K562 (cell line): ENCODE results near the gene KIF17. TPM values are rescaled to one million over a fixed set of nuclear protein-coding genes. Genes with fewer than 3 reads are reported as not detected.
A peak's percentile ranks its signal among the peaks of the same experiment; 100 is the strongest.

Experiments
- ESRRA ChIP-seq: fragments of 450-650 bp; IDR thresholded peaks from 2 replicates; pipeline ENCODE4 v1.6.1; 2014; ENCODE audit warnings: low read depth, mild to moderate bottlenecking, moderate library complexity, borderline replicate concordance
- ZNF316 ChIP-seq: fragments of 450-650 bp; IDR thresholded peaks from 2 replicates; pipeline ENCODE4 v1.6.1; 2016
- polyA plus RNA-seq, 8 experiments: library from polyadenylated mRNA; depleted of rRNA in 4 of 8; stranded (reverse) in 5 of 8; unstranded in 3 of 8; fragments of >200 nt; fragmentation: Nextera tagmentation in 2 of 8; fragmentation: Illumina TruSeq in 1 of 8; extraction: Ambion mirVana in 2 of 8; extraction: Trizol in 1 of 8; gene quantifications; 2 replicates each; pipeline versions ENCODE4 v1.2.1 to v1.2.3, GENCODE V29; 2011 to 2014; ENCODE audit warnings: inconsistent platforms in 1 of 8, missing spikeins in 1 of 8
- total RNA-seq, 7 experiments: library from RNA; depleted of rRNA in 6 of 7; stranded (reverse); fragments of >200 nt in 6 of 7; fragmentation: Illumina TruSeq in 2 of 7; extraction: Trizol in 2 of 7; gene quantifications; 2 replicates each; pipeline versions ENCODE4 v1.2.1 to v1.2.3, GENCODE V29; 2011 to 2021; ENCODE audit warnings: low replicate concordance in 1 of 7
- TF ChIP-seq, protein P1 (sequence below), 2 experiments: fragments of 450-650 bp; formaldehyde crosslinking in 1 of 2; IDR thresholded peaks; 2 replicates each; pipeline versions ENCODE4 v1.4.0 to v1.6.1; 2014 to 2020; ENCODE audit warnings: mild to moderate bottlenecking in 2 of 2, borderline replicate concordance in 1 of 2, low read depth in 1 of 2
- TF ChIP-seq, protein P2 (sequence below): sonication (generic); formaldehyde crosslinking; IDR thresholded peaks from 2 replicates; pipeline ENCODE4 v1.9.0; 2022; ENCODE audit warnings: mild to moderate bottlenecking, missing genetic modification reagents

The KIF17 gene
- total and polyA plus RNA-seq, 9 of the 15 experiments (the other 6 are each of a cell fraction or from before 2014, with no cell fraction given): 0.04 to 0.47 (median 0.18) TPM; not detected in 5

DNA sequence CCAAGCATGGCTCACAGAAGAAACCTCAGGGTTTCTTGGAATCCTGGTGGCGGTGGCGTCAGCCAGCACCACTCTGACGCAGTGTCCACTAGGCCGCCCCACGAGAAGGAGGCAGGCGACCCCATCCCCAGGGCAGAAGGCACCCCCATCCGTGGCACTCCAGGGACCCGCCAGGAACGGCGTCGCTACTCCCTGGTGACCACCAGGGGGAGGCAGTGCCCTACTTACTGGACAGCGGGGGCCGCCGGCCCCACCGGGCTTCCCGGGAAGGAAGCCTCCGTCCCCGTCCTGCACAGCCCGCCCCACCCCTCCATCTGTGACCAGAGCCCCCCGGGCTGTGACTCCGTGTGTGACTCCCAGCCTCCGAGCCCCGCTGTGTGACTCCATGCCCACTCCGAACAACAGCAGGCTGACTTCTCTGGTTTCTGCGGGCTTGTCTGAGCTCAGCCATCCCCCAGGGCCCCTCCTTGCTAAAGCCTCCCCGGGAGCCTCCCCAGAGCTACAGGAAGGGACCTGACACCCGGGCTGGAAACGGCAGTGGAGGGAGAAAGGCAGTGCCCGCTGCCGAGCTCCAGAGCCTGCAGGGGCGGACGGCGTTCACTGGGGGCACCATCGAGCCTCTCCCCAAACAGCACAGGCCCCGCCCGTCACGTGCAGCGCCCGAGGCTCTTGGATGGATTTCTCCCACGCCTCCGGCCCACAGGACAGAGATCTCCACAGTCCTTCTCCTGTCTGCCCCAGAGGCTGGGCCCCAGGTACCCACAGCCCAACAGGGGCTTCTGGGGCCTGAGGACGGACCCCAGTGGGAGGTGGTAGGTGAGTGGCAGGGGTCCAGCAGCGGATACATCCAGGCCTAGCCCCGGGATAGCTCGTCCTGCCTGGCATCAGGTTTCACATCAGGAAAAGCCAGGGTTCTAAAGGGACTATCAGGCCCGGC lies 21.1 kb downstream of the KIF17 start (continued):
- TF ChIP-seq, protein P1, sequence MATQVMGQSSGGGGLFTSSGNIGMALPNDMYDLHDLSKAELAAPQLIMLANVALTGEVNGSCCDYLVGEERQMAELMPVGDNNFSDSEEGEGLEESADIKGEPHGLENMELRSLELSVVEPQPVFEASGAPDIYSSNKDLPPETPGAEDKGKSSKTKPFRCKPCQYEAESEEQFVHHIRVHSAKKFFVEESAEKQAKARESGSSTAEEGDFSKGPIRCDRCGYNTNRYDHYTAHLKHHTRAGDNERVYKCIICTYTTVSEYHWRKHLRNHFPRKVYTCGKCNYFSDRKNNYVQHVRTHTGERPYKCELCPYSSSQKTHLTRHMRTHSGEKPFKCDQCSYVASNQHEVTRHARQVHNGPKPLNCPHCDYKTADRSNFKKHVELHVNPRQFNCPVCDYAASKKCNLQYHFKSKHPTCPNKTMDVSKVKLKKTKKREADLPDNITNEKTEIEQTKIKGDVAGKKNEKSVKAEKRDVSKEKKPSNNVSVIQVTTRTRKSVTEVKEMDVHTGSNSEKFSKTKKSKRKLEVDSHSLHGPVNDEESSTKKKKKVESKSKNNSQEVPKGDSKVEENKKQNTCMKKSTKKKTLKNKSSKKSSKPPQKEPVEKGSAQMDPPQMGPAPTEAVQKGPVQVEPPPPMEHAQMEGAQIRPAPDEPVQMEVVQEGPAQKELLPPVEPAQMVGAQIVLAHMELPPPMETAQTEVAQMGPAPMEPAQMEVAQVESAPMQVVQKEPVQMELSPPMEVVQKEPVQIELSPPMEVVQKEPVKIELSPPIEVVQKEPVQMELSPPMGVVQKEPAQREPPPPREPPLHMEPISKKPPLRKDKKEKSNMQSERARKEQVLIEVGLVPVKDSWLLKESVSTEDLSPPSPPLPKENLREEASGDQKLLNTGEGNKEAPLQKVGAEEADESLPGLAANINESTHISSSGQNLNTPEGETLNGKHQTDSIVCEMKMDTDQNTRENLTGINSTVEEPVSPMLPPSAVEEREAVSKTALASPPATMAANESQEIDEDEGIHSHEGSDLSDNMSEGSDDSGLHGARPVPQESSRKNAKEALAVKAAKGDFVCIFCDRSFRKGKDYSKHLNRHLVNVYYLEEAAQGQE (IDR thresholded peaks at IDR 0.05; ENCODE audit: borderline replicate concordance): peak; percentile 66
- TF ChIP-seq, protein P1 (CRISPR knock-in tag; IDR thresholded peaks at IDR 0.05; ENCODE audit: low read depth): peak; percentile 20; the same call in 1 of the 2 replicates
- TF ChIP-seq, protein P2, sequence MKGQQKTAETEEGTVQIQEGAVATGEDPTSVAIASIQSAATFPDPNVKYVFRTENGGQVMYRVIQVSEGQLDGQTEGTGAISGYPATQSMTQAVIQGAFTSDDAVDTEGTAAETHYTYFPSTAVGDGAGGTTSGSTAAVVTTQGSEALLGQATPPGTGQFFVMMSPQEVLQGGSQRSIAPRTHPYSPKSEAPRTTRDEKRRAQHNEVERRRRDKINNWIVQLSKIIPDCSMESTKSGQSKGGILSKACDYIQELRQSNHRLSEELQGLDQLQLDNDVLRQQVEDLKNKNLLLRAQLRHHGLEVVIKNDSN (CRISPR knock-in tag): peak; percentile 98
- TF ChIP-seq ZNF316 (no peak), ESRRA (0 out of 2 replicates have a peak, but pooled peaks have one; percentile 11)
